GM12891 (cell line): ENCODE data around the gene SNRNP25.

Source experiments
- PAX5 ChIP-seq: IDR thresholded peaks from 2 replicates; pipeline ENCODE4 v1.6.1; 2011; ENCODE audit warnings: low read length, moderate library complexity, mild to moderate bottlenecking; ENCODE audit not compliant: insufficient read depth, severe bottlenecking
- POLR2A ChIP-seq: IDR thresholded peaks from 2 replicates; pipeline ENCODE4 v1.6.1; 2011; ENCODE audit warnings: low read depth, low read length, control low read depth
- POLR2AphosphoS5 ChIP-seq: IDR thresholded peaks from 2 replicates; pipeline ENCODE4 v1.6.1; 2011; ENCODE audit warnings: low read depth, low read length, control low read depth
- SPI1 ChIP-seq: IDR thresholded peaks from 2 replicates; pipeline ENCODE4 v1.6.1; 2011; ENCODE audit warnings: low read depth, low read length, control low read depth

GRCh38 chr16:83781-84615, 30.4 kb downstream of the SNRNP25 start:
- TF ChIP-seq POLR2A (no peak), POLR2AphosphoS5 (peak; percentile 42; the same call in 1 of the 2 replicates), SPI1 (no peak), PAX5 (no peak)
